Measurements from ENCODE around the gene RAD50. TPM values are rescaled to one million over a fixed set of nuclear protein-coding genes. Genes with fewer than 3 reads are reported as not detected.

Gene RAD50
- total and polyA plus RNA-seq, 2 of the 4 experiments (the other 2 are of a cell fraction): 5.2 to 6.2 TPM

DNA sequence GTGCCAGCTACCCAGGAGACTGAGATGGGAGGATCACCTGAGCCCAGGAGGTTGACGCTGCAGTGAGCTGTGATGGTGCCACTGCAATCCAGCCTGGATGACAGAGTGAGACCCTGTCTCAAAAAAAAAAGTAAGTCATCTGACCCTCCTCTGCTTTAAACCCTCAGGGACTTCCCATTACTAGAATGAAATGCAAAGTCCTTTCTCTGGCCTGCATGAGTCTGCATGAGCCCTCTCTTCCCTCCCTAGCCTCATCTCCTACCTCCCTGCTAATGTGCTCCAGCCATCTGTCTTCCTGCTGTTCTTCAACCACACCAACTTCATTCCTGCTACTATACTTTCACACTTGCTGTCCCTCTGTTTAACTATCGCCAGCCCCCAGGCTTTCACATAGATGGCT lies 28.8 kb upstream of the RAD50 start:
- peaks cover 3% of the 10 kb centered on the region; the same call in 1 of the 2 replicates for H3K9me1 ChIP-seq (ENCODE audit: insufficient read depth, low read length)
- ChIA-PET POLR2A (ENCODE audit: unreplicated experiment) (no interaction called here), CTCF (interaction anchor here (1.2 kb wide), 1 partner anchor 181 kb away, joined by 3 read pairs; no protein-coding TSS in a partner anchor)
- TF ChIP-seq RFX5 (IDR thresholded peaks at IDR 0.05; ENCODE audit: low read depth, low read length): no peak
- TF ChIP-seq, protein P1, sequence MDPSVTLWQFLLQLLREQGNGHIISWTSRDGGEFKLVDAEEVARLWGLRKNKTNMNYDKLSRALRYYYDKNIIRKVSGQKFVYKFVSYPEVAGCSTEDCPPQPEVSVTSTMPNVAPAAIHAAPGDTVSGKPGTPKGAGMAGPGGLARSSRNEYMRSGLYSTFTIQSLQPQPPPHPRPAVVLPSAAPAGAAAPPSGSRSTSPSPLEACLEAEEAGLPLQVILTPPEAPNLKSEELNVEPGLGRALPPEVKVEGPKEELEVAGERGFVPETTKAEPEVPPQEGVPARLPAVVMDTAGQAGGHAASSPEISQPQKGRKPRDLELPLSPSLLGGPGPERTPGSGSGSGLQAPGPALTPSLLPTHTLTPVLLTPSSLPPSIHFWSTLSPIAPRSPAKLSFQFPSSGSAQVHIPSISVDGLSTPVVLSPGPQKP (IDR thresholded peaks at IDR 0.05; ENCODE audit: borderline replicate concordance, low read depth, low read length): no peak
- in situ Hi-C loops (cut with MboI; ENCODE audit: low sequenced_read_pairs): loop anchor here (10.0 kb wide), 1 partner anchor 187 kb away; no protein-coding TSS in a partner anchor
- no peak overlapping the region for H2AFZ ChIP-seq (replicated peaks; ENCODE audit: low read length, poor library complexity)
- H3K27me3 ChIP-seq (ENCODE audit: control insufficient read depth, insufficient read depth, low read length): peaks cover 23% of the 10 kb centered on the region
- no peak overlapping the region for H4K8ac ChIP-seq (ENCODE audit: low read depth in 2 of 2, low read length in 2 of 2)
- no peaks in the 10 kb centered on the region for H3K79me1 ChIP-seq (ENCODE audit: low read depth in 1 of 2, low read length in 2 of 2)
- no peak overlapping the region for H2BK15ac ChIP-seq (ENCODE audit: low read depth, low read length)
- H3K56ac ChIP-seq (ENCODE audit: extremely low read depth, insufficient read depth, low read length): no peak overlapping the region
- ATAC-seq (ENCODE audit: low read depth) (no peak), DNase-seq (no peak)
- no peak overlapping the region for H3K18ac ChIP-seq (ENCODE audit: low read depth, low read length)
- H2AK5ac ChIP-seq (ENCODE audit: low read depth, low read length): no peak overlapping the region
- BruUV-seq (replicated peaks): no TSS peak
- H4K5ac ChIP-seq (ENCODE audit: low read depth, low read length): no peak overlapping the region
- no peaks in the 10 kb centered on the region for H4K20me1 ChIP-seq (ENCODE audit: insufficient read depth, low read length)
- no peak overlapping the region for H3K27ac ChIP-seq (ENCODE audit: insufficient read depth, low read length)
- no peak overlapping the region for H2AK9ac ChIP-seq (replicated peaks; ENCODE audit: low read depth, low read length, poor library complexity)
- no peak overlapping the region for H3K9ac ChIP-seq (ENCODE audit: low read depth, low read length)
- H3K4me2 ChIP-seq (ENCODE audit: low read depth, low read length): no peak overlapping the region
- no peak overlapping the region for H3K23ac ChIP-seq (ENCODE audit: low read depth, low read length)
- intact Hi-C loops (cut with micrococcal nuclease): loop anchor here (5.0 to 10.0 kb wide), 2 partner anchors 177 to 294 kb away; no protein-coding TSS in a partner anchor
- peaks cover 1% of the 10 kb centered on the region; the same call in 1 of the 2 replicates for H3K4me1 ChIP-seq (ENCODE audit: control insufficient read depth, insufficient read depth, low read length)
- H2BK120ac ChIP-seq (ENCODE audit: low read depth, low read length): no peak overlapping the region
- 67% methylated on average over 1 of the region's 2 CpGs; no CpG with 5 or more reads in 1 of the 2 experiments for WGBS, 2 experiments (ENCODE audit: extremely low coverage in 2 of 2, insufficient read length in 1 of 2)
- H3K14ac ChIP-seq (replicated peaks; ENCODE audit: low read depth, low read length): no peak overlapping the region
- no peaks in the 10 kb centered on the region for H3K9me3 ChIP-seq (ENCODE audit: control insufficient read depth, insufficient read depth, low read length)
- no peak overlapping the region for H2BK5ac ChIP-seq (ENCODE audit: low read depth, low read length, poor library complexity, severe bottlenecking)
- H3K4ac ChIP-seq (ENCODE audit: low read depth, low read length): no peak overlapping the region
- no peaks in the 10 kb centered on the region for H3K36me3 ChIP-seq (ENCODE audit: control insufficient read depth, insufficient read depth, low read length)
- H3K4me3 ChIP-seq (ENCODE audit: insufficient read depth, low read depth, low read length): no peak overlapping the region
- no peak overlapping the region for H2BK20ac ChIP-seq (ENCODE audit: low read depth, low read length)
- dilution Hi-C loops (cut with HindIII; ENCODE audit: low sequenced_read_pairs, unreplicated experiment): no loop called here
- H4K91ac ChIP-seq (ENCODE audit: insufficient read depth, low read depth, low read length): no peak overlapping the region

All from IMR-90 (cell line).